ENCODE measurements around the gene SLC16A3. TPM values are rescaled to one million over a fixed set of nuclear protein-coding genes. Genes with fewer than 3 reads are reported as not detected.
A peak's percentile ranks its signal among the peaks of the same experiment; 100 is the strongest.

Gene SLC16A3
- total RNA-seq, 6 experiments from 2014 or later, result 4.1 to 34.0 (median 7.3) TPM

DNA sequence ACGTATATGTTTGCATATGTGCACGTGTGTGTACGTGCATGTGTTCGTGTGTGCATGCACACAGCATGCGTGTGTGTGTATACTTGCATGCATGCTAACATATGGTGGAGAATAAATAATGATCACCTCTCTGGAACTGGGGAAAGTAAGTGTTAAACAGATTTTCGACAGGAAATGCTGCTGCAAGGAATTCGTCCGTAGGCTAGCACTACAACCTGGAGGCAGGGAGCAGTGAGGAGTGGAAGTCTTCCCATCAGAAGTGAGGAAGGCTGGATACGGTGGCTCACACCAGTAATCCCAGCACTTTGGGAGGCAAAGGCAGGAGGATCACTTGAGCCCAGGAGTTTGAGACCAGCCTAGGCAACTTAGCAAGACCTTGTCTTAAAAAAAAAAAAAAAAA is 49.5 kb downstream of the SLC16A3 start:
- Histone ChIP-seq H3K4me1 (peaks cover 0 to 5% (median 0%) of the 10 kb centered on the region in 4 donors), H3K4me3 (no peak overlapping the region), H3K27ac (no peak overlapping the region), H3K9me3 (no peaks in the 10 kb centered on the region), H3K36me3 (no peaks in the 10 kb centered on the region), H3K27me3 (no peaks in the 10 kb centered on the region)
- ATAC-seq, result no peak
- intact Hi-C loops (cut with DNase I), result no loop called here
- TF ChIP-seq CTCF (IDR thresholded peaks at IDR 0.05), result no peak
- DNase-seq, result no peak
- 85% methylated on average over 5 of the region's 9 CpGs for WGBS (ENCODE audit: insufficient coverage, low coverage, low lambda C conversion rate, missing lambda C conversion rate)

DNA sequence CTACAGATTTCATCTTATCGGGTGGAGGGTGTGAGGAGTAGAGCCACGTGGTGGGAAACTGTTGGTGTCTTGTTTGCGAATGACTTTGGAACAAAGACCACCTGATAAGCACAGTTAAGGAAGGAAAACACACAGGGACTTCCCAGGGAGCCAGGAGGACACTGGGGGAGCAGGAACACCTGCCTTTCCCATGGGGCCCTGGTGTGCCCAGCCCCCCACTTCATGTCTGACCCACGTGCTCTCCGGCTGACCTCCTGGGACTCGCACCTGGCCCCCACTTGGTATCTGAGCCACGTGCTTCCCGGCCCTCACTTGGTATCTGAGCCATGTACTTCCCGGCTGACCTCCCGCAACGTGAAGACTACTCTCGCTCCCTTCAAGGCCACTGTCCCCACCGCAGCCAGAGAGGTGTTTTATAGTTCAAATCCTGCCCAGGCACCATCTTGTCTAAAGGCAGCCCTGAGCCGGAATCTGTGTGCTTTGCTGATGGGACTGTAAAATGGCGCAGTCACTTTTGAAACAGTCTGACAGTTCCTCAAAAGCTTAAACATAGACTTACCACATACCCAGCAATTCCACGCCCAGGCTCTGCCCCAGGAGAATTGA is 50.0 kb downstream of the SLC16A3 start:
- H3K4me1 ChIP-seq, result peaks cover 0 to 2% (median 0%) of the 10 kb centered on the region in 4 donors
- no peaks in the 10 kb centered on the region for H3K27me3 ChIP-seq
- H3K9me3 ChIP-seq, result no peaks in the 10 kb centered on the region
- no peak overlapping the region for H3K4me3 ChIP-seq
- no peak overlapping the region for H3K27ac ChIP-seq
- no peak for TF ChIP-seq CTCF (IDR thresholded peaks at IDR 0.05)
- TF ChIP-seq POLR2A (IDR thresholded peaks at IDR 0.05), result no peak
- DNase-seq (peak in 1 of 3 donors; percentile 48), ATAC-seq (peak in 1 of 4 donors; percentile 34)
- WGBS (ENCODE audit: insufficient coverage, low coverage, low lambda C conversion rate, missing lambda C conversion rate), result 69% methylated on average over 12 of the region's 16 CpGs
- intact Hi-C loops (cut with DNase I), result no loop called here
- no peaks in the 10 kb centered on the region for H3K36me3 ChIP-seq

- WGBS (ENCODE audit: insufficient coverage, low coverage, low lambda C conversion rate, missing lambda C conversion rate), result 89% methylated on average over 4 of the region's 8 CpGs
- H3K36me3 ChIP-seq, result no peaks in the 10 kb centered on the region
- no peaks in the 10 kb centered on the region for H3K4me1 ChIP-seq
Measured at GRCh38 chr17:82280537-82280936, 51.7 kb downstream of the SLC16A3 start.

DNA sequence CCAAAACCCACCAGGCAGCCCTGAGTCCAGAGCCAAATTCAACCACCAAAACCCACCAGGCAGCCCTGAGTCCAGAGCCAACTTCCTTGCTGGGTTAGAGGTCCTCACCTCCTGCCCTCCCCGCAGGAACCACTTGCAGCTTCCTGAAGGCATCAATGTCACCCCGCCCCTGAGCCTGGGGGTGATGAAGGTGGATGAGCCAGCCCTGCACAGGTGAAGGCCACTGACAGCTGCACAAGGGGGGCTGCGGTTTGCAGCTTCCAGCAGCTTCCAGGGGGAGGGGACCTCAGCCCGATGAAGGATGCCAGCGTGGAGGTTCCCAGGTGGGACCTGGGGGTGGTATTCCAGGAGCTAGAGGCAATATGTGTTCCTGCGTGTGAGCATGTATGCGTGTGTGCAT is 52.2 kb downstream of the SLC16A3 start:
- TF ChIP-seq CTCF (IDR thresholded peaks at IDR 0.05) (no peak), POLR2A (IDR thresholded peaks at IDR 0.05) (no peak)
- H3K4me3 ChIP-seq, result no peak overlapping the region
- 40% methylated on average over 1 of the region's 7 CpGs for WGBS (ENCODE audit: insufficient coverage, low coverage, low lambda C conversion rate, missing lambda C conversion rate)
- no peak overlapping the region for H3K27ac ChIP-seq
- DNase-seq (peak in 1 of 3 donors; percentile 34), ATAC-seq (no peak)
- H3K36me3 ChIP-seq, result no peaks in the 10 kb centered on the region
- H3K9me3 ChIP-seq, result no peaks in the 10 kb centered on the region
- H3K27me3 ChIP-seq, result no peaks in the 10 kb centered on the region
- intact Hi-C loops (cut with DNase I), result no loop called here
- no peaks in the 10 kb centered on the region for H3K4me1 ChIP-seq

More at GRCh38 chr17:82280537-82280936, 51.7 kb downstream of the SLC16A3 start:
- peak in 1 of 3 donors; percentile 17 for DNase-seq
- ATAC-seq, result no peak
- no peak overlapping the region for H3K27ac ChIP-seq
- TF ChIP-seq CTCF (IDR thresholded peaks at IDR 0.05), result no peak
- no peak for TF ChIP-seq POLR2A (IDR thresholded peaks at IDR 0.05)
- H3K4me3 ChIP-seq, result no peak overlapping the region
- intact Hi-C loops (cut with DNase I), result no loop called here
- no peaks in the 10 kb centered on the region for H3K9me3 ChIP-seq
- H3K27me3 ChIP-seq, result no peaks in the 10 kb centered on the region
